ENCODE measurements around the gene PIGU.

DNA sequence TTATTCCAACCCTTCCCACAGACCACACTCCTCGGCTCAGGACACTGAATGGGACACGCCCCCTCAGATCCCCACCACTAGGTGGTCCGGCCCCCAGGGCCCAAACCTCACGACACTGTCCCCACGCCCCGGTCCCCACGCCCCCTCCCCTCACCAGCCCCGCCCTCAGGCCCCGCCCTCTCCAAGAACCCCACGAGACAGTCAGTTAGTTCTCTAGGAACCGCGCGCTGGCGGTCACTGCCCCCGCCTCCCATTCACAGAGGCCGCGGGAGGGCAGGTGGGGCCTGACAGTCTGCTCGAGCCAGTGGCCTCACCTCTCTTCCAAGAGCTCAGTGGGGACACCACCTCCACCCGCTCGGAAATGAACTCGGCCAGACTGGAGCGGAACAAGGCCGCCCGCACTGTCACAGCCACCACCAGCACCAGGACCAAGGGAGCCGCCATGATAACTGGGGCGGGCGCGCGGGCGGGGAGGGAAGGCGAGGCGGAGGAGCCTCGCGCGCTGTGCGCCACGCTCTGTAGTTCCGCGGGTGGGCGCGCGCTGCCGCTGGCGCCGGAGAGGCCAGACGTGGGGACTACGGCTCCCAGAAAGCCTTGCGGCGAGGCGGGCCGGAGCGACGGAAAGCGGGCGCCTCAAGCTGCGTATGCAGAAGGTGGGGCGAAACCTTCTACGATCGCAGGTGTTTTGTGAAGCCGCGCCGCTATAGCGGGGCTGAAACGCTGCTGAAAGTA is at the start of gene PIGU:
- peak; percentile 83 for TF ChIP-seq MAX (IDR thresholded peaks at IDR 0.05; ENCODE audit: low read depth)
- TF ChIP-seq CTCF (IDR thresholded peaks at IDR 0.05): no peak
- TF ChIP-seq, protein P1, sequence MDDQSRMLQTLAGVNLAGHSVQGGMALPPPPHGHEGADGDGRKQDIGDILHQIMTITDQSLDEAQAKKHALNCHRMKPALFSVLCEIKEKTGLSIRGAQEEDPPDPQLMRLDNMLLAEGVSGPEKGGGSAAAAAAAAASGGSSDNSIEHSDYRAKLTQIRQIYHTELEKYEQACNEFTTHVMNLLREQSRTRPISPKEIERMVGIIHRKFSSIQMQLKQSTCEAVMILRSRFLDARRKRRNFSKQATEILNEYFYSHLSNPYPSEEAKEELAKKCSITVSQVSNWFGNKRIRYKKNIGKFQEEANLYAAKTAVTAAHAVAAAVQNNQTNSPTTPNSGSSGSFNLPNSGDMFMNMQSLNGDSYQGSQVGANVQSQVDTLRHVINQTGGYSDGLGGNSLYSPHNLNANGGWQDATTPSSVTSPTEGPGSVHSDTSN (IDR thresholded peaks at IDR 0.05): no peak
- no peak for TF ChIP-seq IRF3 (IDR thresholded peaks at IDR 0.05; ENCODE audit: low read depth, low read length)
- no peak for TF ChIP-seq EP300 (IDR thresholded peaks at IDR 0.05; ENCODE audit: borderline replicate concordance in 1 of 2, low read depth in 1 of 2, low read length in 1 of 2)
- peak; percentile 85; the same call in 1 of the 2 replicates for TF ChIP-seq SIN3A (IDR thresholded peaks at IDR 0.05; ENCODE audit: borderline replicate concordance, low read depth, low read length)
- TF ChIP-seq, protein P2, sequence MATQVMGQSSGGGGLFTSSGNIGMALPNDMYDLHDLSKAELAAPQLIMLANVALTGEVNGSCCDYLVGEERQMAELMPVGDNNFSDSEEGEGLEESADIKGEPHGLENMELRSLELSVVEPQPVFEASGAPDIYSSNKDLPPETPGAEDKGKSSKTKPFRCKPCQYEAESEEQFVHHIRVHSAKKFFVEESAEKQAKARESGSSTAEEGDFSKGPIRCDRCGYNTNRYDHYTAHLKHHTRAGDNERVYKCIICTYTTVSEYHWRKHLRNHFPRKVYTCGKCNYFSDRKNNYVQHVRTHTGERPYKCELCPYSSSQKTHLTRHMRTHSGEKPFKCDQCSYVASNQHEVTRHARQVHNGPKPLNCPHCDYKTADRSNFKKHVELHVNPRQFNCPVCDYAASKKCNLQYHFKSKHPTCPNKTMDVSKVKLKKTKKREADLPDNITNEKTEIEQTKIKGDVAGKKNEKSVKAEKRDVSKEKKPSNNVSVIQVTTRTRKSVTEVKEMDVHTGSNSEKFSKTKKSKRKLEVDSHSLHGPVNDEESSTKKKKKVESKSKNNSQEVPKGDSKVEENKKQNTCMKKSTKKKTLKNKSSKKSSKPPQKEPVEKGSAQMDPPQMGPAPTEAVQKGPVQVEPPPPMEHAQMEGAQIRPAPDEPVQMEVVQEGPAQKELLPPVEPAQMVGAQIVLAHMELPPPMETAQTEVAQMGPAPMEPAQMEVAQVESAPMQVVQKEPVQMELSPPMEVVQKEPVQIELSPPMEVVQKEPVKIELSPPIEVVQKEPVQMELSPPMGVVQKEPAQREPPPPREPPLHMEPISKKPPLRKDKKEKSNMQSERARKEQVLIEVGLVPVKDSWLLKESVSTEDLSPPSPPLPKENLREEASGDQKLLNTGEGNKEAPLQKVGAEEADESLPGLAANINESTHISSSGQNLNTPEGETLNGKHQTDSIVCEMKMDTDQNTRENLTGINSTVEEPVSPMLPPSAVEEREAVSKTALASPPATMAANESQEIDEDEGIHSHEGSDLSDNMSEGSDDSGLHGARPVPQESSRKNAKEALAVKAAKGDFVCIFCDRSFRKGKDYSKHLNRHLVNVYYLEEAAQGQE (IDR thresholded peaks at IDR 0.05; ENCODE audit: low read depth, low read length): no peak
- peak; percentile 95 for TF ChIP-seq YY1 (IDR thresholded peaks at IDR 0.05; ENCODE audit: low read depth)
- no peak for TF ChIP-seq FOSL2 (IDR thresholded peaks at IDR 0.05; ENCODE audit: borderline replicate concordance, low read depth)
- no peak for TF ChIP-seq RAD21 (IDR thresholded peaks at IDR 0.05; ENCODE audit: low read length)
- peak; percentile 86 for TF ChIP-seq MXI1 (IDR thresholded peaks at IDR 0.05; ENCODE audit: low read depth, low read length)
